ENCODE results near the gene MUS81.

Gene MUS81

GRCh38 chr11:65907878-65908277 lies 47.6 kb downstream of the MUS81 start:
- POLR2A ChIA-PET, result interaction anchor here (0.7 kb wide), 1 partner anchor 18 kb away, joined by 4 read pairs; no protein-coding TSS in a partner anchor
- CTCF ChIA-PET, result interaction anchor here (1.1 to 3.3 kb wide), 5 partner anchors 7 to 128 kb away, joined by 3 to 12 read pairs (median 5); partner anchors contain the start of genes FIBP and FOSL1

GRCh38 chr11:65911682-65912568 lies 51.7 kb downstream of the MUS81 start:
- DNase-seq (ENCODE audit: extremely low spot score), result no peak
- ChIA-PET POLR2A (interaction anchor here (0.5 kb wide), 1 partner anchor 89 kb away, joined by 3 read pairs; no protein-coding TSS in a partner anchor), CTCF (interaction anchor here (0.8 to 2.9 kb wide), 8 partner anchors 11 to 200 kb away, joined by 3 to 15 read pairs (median 4); partner anchors contain the start of genes FIBP, FOSL1 and KAT5)
- TF ChIP-seq CTCF (IDR thresholded peaks at IDR 0.05; ENCODE audit: control extremely low read depth, extremely low read depth, low read depth, missing control alignments), result no peak

More at GRCh38 chr11:65907878-65908277, 47.6 kb downstream of the MUS81 start:
- DNase-seq (ENCODE audit: extremely low spot score), result no peak
- TF ChIP-seq CTCF (IDR thresholded peaks at IDR 0.05; ENCODE audit: control extremely low read depth, extremely low read depth, low read depth, missing control alignments), result no peak

GRCh38 chr11:65912845-65913244 lies 52.6 kb downstream of the MUS81 start:
- no peak for TF ChIP-seq CTCF (IDR thresholded peaks at IDR 0.05; ENCODE audit: control extremely low read depth, extremely low read depth, low read depth, missing control alignments)
- DNase-seq (ENCODE audit: extremely low spot score), result peak; percentile 52
- CTCF ChIA-PET, result interaction anchor here (1.0 to 2.9 kb wide), 6 partner anchors 10 to 201 kb away, joined by 3 to 15 read pairs (median 6); partner anchors contain the start of genes FIBP and KAT5
- POLR2A ChIA-PET, result no interaction called here

- no peak for DNase-seq (ENCODE audit: extremely low spot score)
- ChIA-PET CTCF (interaction anchor here (1.2 to 1.7 kb wide), 4 partner anchors 23 to 523 kb away, joined by 3 to 7 read pairs (median 4); partner anchors contain the start of genes CCDC85B and MRPL11), POLR2A (interaction anchor here (1.2 kb wide), 1 partner anchor 23 kb away, joined by 4 read pairs; no protein-coding TSS in a partner anchor)
- no peak for TF ChIP-seq CTCF (IDR thresholded peaks at IDR 0.05; ENCODE audit: control extremely low read depth, extremely low read depth, low read depth, missing control alignments)
Observed at GRCh38 chr11:65915101-65915820, 55.0 kb downstream of the MUS81 start.

- DNase-seq (ENCODE audit: extremely low spot score), result no peak
- CTCF ChIA-PET, result interaction anchor here (1.2 to 1.7 kb wide), 3 partner anchors 25 to 523 kb away, joined by 3 to 7 read pairs (median 4); partner anchors contain the start of genes CCDC85B and MRPL11
- TF ChIP-seq CTCF (IDR thresholded peaks at IDR 0.05; ENCODE audit: control extremely low read depth, extremely low read depth, low read depth, missing control alignments), result no peak
- POLR2A ChIA-PET, result interaction anchor here (1.2 kb wide), 1 partner anchor 23 kb away, joined by 4 read pairs; no protein-coding TSS in a partner anchor
Observed at GRCh38 chr11:65915821-65916251, 55.6 kb downstream of the MUS81 start.
